Left ventricle myocardium inferior (tissue), 1 donor: Measurements from ENCODE around the gene OR5T1. TPM values are rescaled to one million over a fixed set of nuclear protein-coding genes. Genes with fewer than 3 reads are reported as not detected.

Experiments used
- DNase-seq: peaks from one replicate; pipeline ENCODE4 v3.0.0-alpha.2; 2020
- H3K27ac ChIP-seq: fragments of 200-600 bp; replicated peaks from 2 replicates; pipeline ENCODE4 v1.8.0; 2021
- H3K27me3 ChIP-seq: fragments of 200-600 bp; 2 replicates; pipeline ENCODE4 v1.8.0; 2021; ENCODE audit warnings: low read depth
- H3K36me3 ChIP-seq: fragments of 200-600 bp; 2 replicates; pipeline ENCODE4 v1.8.0; 2021
- H3K4me1 ChIP-seq: fragments of 200-600 bp; 2 replicates; pipeline ENCODE4 v1.8.0; 2021
- H3K4me3 ChIP-seq: fragments of 200-600 bp; 2 replicates; pipeline ENCODE4 v1.8.0; 2021; ENCODE audit warnings: mild to moderate bottlenecking, moderate library complexity
- H3K9me3 ChIP-seq: fragments of 200-600 bp; replicated peaks from 2 replicates; pipeline ENCODE4 v1.8.0; 2021
- intact Hi-C: fragments of 100-400 bp; cut with micrococcal nuclease; formaldehyde crosslinking; loops from one replicate; pipeline ENCODE4 v1.11.0; 2022
- total RNA-seq: library from RNA; stranded (reverse); fragmentation: NEBNext Ultra II Directional; extraction: Animal tissue kit (Norgen Biotek cat#: 25700); gene quantifications from one replicate; pipeline ENCODE4 v1.2.1, GENCODE V29; 2021
- TF ChIP-seq, protein P1 (sequence below): fragments of 200-600 bp; IDR thresholded peaks from 2 replicates; pipeline ENCODE4 v1.8.0; 2021; ENCODE audit warnings: antibody characterized with exemption, mild to moderate bottlenecking, borderline replicate concordance
- donor health status: DM: no; HTN: yes; CAD: no; lungs with severe emphysema.

Gene OR5T1
- total RNA-seq, 1 donor from 2014 or later, result not detected

DNA sequence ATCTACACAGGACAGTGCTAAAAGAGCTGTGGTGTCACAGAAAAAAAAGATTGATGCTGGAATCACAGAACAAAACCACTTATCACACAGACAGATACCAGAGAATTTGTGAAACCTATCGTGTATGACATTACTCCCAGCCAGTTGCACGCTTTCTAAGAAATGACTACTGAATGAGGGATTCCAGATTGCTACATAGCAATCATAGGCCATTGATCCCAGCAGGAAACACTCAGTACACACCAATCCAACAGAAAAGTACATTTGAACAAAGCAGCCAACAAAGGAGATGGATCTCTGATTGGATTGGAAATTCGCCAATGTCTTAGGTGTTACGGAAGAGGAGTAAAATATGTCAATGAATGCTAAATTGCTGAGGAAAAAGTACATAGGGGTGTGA, 22.9 kb downstream of the OR5T1 start:
- Histone ChIP-seq H3K9me3 (no peaks in the 10 kb centered on the region), H3K36me3 (no peaks in the 10 kb centered on the region), H3K4me1 (no peaks in the 10 kb centered on the region), H3K27me3 (no peaks in the 10 kb centered on the region), H3K4me3 (no peak overlapping the region), H3K27ac (no peak overlapping the region)
- TF ChIP-seq, protein P1, sequence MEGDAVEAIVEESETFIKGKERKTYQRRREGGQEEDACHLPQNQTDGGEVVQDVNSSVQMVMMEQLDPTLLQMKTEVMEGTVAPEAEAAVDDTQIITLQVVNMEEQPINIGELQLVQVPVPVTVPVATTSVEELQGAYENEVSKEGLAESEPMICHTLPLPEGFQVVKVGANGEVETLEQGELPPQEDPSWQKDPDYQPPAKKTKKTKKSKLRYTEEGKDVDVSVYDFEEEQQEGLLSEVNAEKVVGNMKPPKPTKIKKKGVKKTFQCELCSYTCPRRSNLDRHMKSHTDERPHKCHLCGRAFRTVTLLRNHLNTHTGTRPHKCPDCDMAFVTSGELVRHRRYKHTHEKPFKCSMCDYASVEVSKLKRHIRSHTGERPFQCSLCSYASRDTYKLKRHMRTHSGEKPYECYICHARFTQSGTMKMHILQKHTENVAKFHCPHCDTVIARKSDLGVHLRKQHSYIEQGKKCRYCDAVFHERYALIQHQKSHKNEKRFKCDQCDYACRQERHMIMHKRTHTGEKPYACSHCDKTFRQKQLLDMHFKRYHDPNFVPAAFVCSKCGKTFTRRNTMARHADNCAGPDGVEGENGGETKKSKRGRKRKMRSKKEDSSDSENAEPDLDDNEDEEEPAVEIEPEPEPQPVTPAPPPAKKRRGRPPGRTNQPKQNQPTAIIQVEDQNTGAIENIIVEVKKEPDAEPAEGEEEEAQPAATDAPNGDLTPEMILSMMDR, result no peak
- no peak for DNase-seq
- intact Hi-C loops, result no loop called here

DNA sequence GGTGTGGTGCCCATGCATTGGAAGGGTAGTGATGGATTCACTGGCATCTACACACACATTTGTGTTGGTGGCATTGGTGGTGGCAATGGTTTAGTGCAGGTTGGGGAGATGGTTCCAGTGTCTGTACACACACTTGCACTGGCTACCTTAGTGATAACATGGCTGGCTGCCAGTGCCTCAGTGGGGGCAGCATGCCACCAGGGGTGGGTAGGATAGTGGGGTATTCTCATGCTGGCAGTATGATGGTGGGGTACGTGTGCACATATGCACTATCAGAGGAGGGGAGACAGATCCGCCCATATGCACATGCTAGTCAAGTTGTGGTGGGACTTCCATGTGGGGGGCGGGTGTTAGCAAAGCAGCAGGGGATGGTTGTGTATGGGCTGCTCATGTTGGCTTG, 33.9 kb downstream of the OR5T1 start:
- no peak for DNase-seq
- intact Hi-C loops, result no loop called here
- H3K4me3 ChIP-seq, result no peak overlapping the region
- H3K27ac ChIP-seq, result no peak overlapping the region
- no peaks in the 10 kb centered on the region for H3K4me1 ChIP-seq
- TF ChIP-seq, protein P1, result no peak
- H3K36me3 ChIP-seq, result no peaks in the 10 kb centered on the region
- H3K27me3 ChIP-seq, result no peaks in the 10 kb centered on the region
- H3K9me3 ChIP-seq, result peaks cover 32% of the 10 kb centered on the region

DNA sequence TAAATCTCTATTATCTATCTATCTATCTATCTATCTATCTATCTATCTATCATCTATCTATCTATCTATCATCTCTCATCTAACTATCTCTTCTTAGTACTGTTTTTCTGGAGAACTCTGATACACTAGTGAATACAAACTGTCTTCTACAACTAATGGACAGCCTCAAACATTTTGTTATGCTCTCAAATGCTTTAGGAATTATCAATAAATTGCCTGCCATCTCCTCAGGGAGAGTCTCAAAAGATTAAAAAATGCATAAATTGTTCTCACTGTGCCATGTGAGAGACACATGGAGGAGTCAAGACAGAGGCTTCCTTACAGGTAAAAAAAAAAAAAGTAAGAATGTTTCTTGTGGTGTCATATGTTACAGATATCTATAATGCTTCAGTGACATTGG, 40.9 kb downstream of the OR5T1 start, which contains the start of gene OR8K3:
OR8K3 (plus strand) TSS at position 301 of the 400 bp plus-strand sequence. CDS start 3,163 bp downstream, outside the sequence.
- intact Hi-C loops, result no loop called here
- Histone ChIP-seq H3K4me1 (no peaks in the 10 kb centered on the region), H3K27ac (no peak within 1 kb of the TSS), H3K4me3 (no peak within 1 kb of the TSS), H3K9me3 (no peaks in the 10 kb centered on the region), H3K27me3 (no peaks in the 10 kb centered on the region), H3K36me3 (no peaks in the 10 kb centered on the region)
- no peak for DNase-seq
- TF ChIP-seq, protein P1, result no peak

Other genes with a start within 250 kb of the OR5T1 start
- gene OR5AS1, start 246.5 kb upstream of the OR5T1 start, total RNA-seq, result not detected
- gene OR8I2, start 180.8 kb upstream of the OR5T1 start, total RNA-seq, result not detected
- not detected for gene OR8H2, start 170.5 kb upstream of the OR5T1 start, total RNA-seq
- gene OR8H3, start 151.8 kb upstream of the OR5T1 start, total RNA-seq, result not detected
- not detected for gene OR8J3, start 134.0 kb upstream of the OR5T1 start, total RNA-seq
- not detected for gene OR8K5, start 113.8 kb upstream of the OR5T1 start, total RNA-seq
- not detected for gene OR5J2, start 97.5 kb upstream of the OR5T1 start, total RNA-seq
- gene OR5T2, start 39.9 kb upstream of the OR5T1 start, total RNA-seq, result not detected
- gene OR5T3, start 21.9 kb upstream of the OR5T1 start, total RNA-seq, result not detected
- gene OR8H1, start 18.1 kb downstream of the OR5T1 start, total RNA-seq, result not detected
- not detected for gene OR8K3, start 41.0 kb downstream of the OR5T1 start, total RNA-seq
- gene OR8K1, start 71.9 kb downstream of the OR5T1 start, total RNA-seq, result not detected
- gene OR8J1, start 80.1 kb downstream of the OR5T1 start, total RNA-seq, result not detected
- not detected for gene OR8U1, start 101.5 kb downstream of the OR5T1 start, total RNA-seq
- not detected for gene OR5AL1, start 138.5 kb downstream of the OR5T1 start, total RNA-seq
- not detected for gene OR5M3, start 199.2 kb downstream of the OR5T1 start, total RNA-seq
- not detected for gene OR5M8, start 217.2 kb downstream of the OR5T1 start, total RNA-seq